ENCODE measurements around the gene SPATA2L. TPM values are rescaled to one million over a fixed set of nuclear protein-coding genes. Genes with fewer than 3 reads are reported as not detected.

Gene SPATA2L
- total and polyA plus RNA-seq, 2 of the 13 experiments (the other 11 are each of a cell fraction or from before 2014, with no cell fraction given), result 9.1 to 20.7 TPM

GRCh38 chr16:89693931-89694783 lies 7.3 kb downstream of the SPATA2L start (continued):
- TF ChIP-seq ZHX2 (IDR thresholded peaks at IDR 0.05; ENCODE audit: low read depth), result no peak; the same call in 1 of the 2 replicates
- TF ChIP-seq ZHX2 (CRISPR knock-in tag; IDR thresholded peaks at IDR 0.05; ENCODE audit: borderline replicate concordance), result no peak
- no peak for TF ChIP-seq IRF1 (CRISPR knock-in tag; IDR thresholded peaks at IDR 0.05; ENCODE audit: low read depth)
- TF ChIP-seq SP4 (CRISPR knock-in tag; IDR thresholded peaks at IDR 0.05), result peak; percentile 60; the same call in 1 of the 2 replicates
- TF ChIP-seq ZNF570 (CRISPR knock-in tag; IDR thresholded peaks at IDR 0.05; ENCODE audit: borderline replicate concordance), result no peak
- TF ChIP-seq SAFB2 (CRISPR knock-in tag; IDR thresholded peaks at IDR 0.05; ENCODE audit: borderline replicate concordance, low read depth), result no peak
- no peak for TF ChIP-seq ZBTB44 (CRISPR knock-in tag; IDR thresholded peaks at IDR 0.05)
- peak; percentile 66 for TF ChIP-seq MED1 (CRISPR knock-in tag; IDR thresholded peaks at IDR 0.05)
- no peak for TF ChIP-seq CENPX (CRISPR knock-in tag; IDR thresholded peaks at IDR 0.05)
- TF ChIP-seq KDM4B (CRISPR knock-in tag; IDR thresholded peaks at IDR 0.05), result peak; percentile 62; the same call in 1 of the 2 replicates
- TF ChIP-seq ZBTB14 (CRISPR knock-in tag; IDR thresholded peaks at IDR 0.05), result no peak
- TF ChIP-seq ZNF543 (CRISPR knock-in tag; IDR thresholded peaks at IDR 0.05), result no peak
- no peak for TF ChIP-seq SUZ12 (IDR thresholded peaks at IDR 0.05; ENCODE audit: low read depth, low read length)
- no peak for TF ChIP-seq MZF1 (CRISPR knock-in tag; IDR thresholded peaks at IDR 0.05; ENCODE audit: borderline replicate concordance)
- no peak for TF ChIP-seq ZXDC (CRISPR knock-in tag; IDR thresholded peaks at IDR 0.05)
